WTC11 (cell line): ENCODE results near the gene MCOLN1. TPM values are rescaled to one million over a fixed set of nuclear protein-coding genes. Genes with fewer than 3 reads are reported as not detected.

ENCODE experiments used
- ATAC-seq: fragments of 200-7000 bp; cut with Tn5 transposase; 2 replicates; pipeline ENCODE4 v1.10.0; 2021; ENCODE audit warnings: mild to moderate bottlenecking, moderate library complexity
- CTCF ChIA-PET: fragments of 300-600 bp; sonication (Branson Sonifier 250); formaldehyde crosslinking; loops from one replicate; lab custom pipeline; 2021; ENCODE audit warnings: antibody characterized with exemption; lab: Charles Lee
- POLR2A ChIA-PET: fragments of 350-600 bp; sonication (Branson Sonifier 250); formaldehyde crosslinking; loops from one replicate; lab custom pipeline; 2021; ENCODE audit warnings: antibody characterized with exemption; lab: Charles Lee
- DNase-seq: peaks from one replicate; pipeline ENCODE4 v3.0.0; 2021; ENCODE audit warnings: low spot score
- H3K27ac Mint-ChIP-seq: 2 replicates; pipeline ENCODE4 v1.8.0; 2021; ENCODE audit warnings: mixed read lengths
- H3K27me3 Mint-ChIP-seq: 2 replicates; pipeline ENCODE4 v1.8.0; 2021; ENCODE audit warnings: low read depth, mild to moderate bottlenecking, moderate library complexity, mixed read lengths
- H3K36me3 Mint-ChIP-seq: 2 replicates; pipeline ENCODE4 v1.8.0; 2021; ENCODE audit warnings: mixed read lengths
- H3K4me1 Mint-ChIP-seq: 2 replicates; pipeline ENCODE4 v1.8.0; 2022; ENCODE audit warnings: mixed read lengths
- H3K4me3 Mint-ChIP-seq: 2 replicates; pipeline ENCODE4 v1.8.0; 2021; ENCODE audit warnings: mild to moderate bottlenecking, moderate library complexity, mixed read lengths
- H3K9me3 Mint-ChIP-seq: 2 replicates; pipeline ENCODE4 v1.8.0; 2021; ENCODE audit warnings: mixed read lengths
- ATF3 ChIP-seq: sonication (generic); formaldehyde crosslinking; conservative IDR thresholded peaks from 2 replicates; pipeline ENCODE4 v1.8.1; 2022; ENCODE audit warnings: mild to moderate bottlenecking, missing genetic modification reagents
- CBFB ChIP-seq: sonication (generic); formaldehyde crosslinking; IDR thresholded peaks from 2 replicates; pipeline ENCODE4 v1.8.1; 2022; ENCODE audit warnings: mild to moderate bottlenecking, low read depth, missing genetic modification reagents
- CREB1 ChIP-seq: sonication (generic); formaldehyde crosslinking; IDR thresholded peaks from 2 replicates; pipeline ENCODE4 v1.8.0; 2023; ENCODE audit warnings: mild to moderate bottlenecking, missing genetic modification reagents
- E2F1 ChIP-seq: sonication (generic); formaldehyde crosslinking; IDR thresholded peaks from 2 replicates; pipeline ENCODE4 v1.8.0; 2022; ENCODE audit warnings: mild to moderate bottlenecking, missing genetic modification reagents
- E2F4 ChIP-seq: sonication (generic); formaldehyde crosslinking; IDR thresholded peaks from 2 replicates; pipeline ENCODE4 v1.8.1; 2022; ENCODE audit warnings: low read depth, mild to moderate bottlenecking, moderate library complexity, missing genetic modification reagents, borderline replicate concordance
- FOXP1 ChIP-seq: sonication (generic); formaldehyde crosslinking; IDR thresholded peaks from 2 replicates; pipeline ENCODE4 v1.8.0; 2022; ENCODE audit warnings: missing genetic modification reagents, mild to moderate bottlenecking, moderate library complexity, borderline replicate concordance
- HMGXB4 ChIP-seq: sonication (generic); formaldehyde crosslinking; IDR thresholded peaks from 2 replicates; pipeline ENCODE4 v1.8.1; 2023; ENCODE audit warnings: mild to moderate bottlenecking, moderate library complexity, missing genetic modification reagents
- MYBL2 ChIP-seq: sonication (generic); formaldehyde crosslinking; IDR thresholded peaks from 2 replicates; pipeline ENCODE4 v1.8.1; 2023; ENCODE audit warnings: mild to moderate bottlenecking, moderate library complexity, missing genetic modification reagents
- NR2C2 ChIP-seq: sonication (generic); formaldehyde crosslinking; IDR thresholded peaks from 2 replicates; pipeline ENCODE4 v1.8.0; 2022; ENCODE audit warnings: mild to moderate bottlenecking, missing genetic modification reagents
- PREB ChIP-seq: sonication (generic); formaldehyde crosslinking; IDR thresholded peaks from 2 replicates; pipeline ENCODE4 v1.8.1; 2022; ENCODE audit warnings: mild to moderate bottlenecking, missing genetic modification reagents, moderate library complexity, borderline replicate concordance
- RELA ChIP-seq: sonication (generic); formaldehyde crosslinking; IDR thresholded peaks from 2 replicates; pipeline ENCODE4 v1.8.1; 2022; ENCODE audit warnings: missing genetic modification reagents, mild to moderate bottlenecking, borderline replicate concordance
- RORB ChIP-seq: fragments of 250-450 bp; sonication (Bioruptor Pico); IDR thresholded peaks from 2 replicates; pipeline ENCODE4 v1.9.0; 2021; ENCODE audit warnings: mild to moderate bottlenecking
- SMAD3 ChIP-seq: sonication (generic); formaldehyde crosslinking; IDR thresholded peaks from 2 replicates; pipeline ENCODE4 v1.8.0; 2022; ENCODE audit warnings: missing genetic modification reagents, mild to moderate bottlenecking, borderline replicate concordance
- SMAD4 ChIP-seq: sonication (generic); formaldehyde crosslinking; IDR thresholded peaks from 2 replicates; pipeline ENCODE4 v1.8.0; 2022; ENCODE audit warnings: mild to moderate bottlenecking, missing genetic modification reagents
- STAT6 ChIP-seq: sonication (generic); formaldehyde crosslinking; conservative IDR thresholded peaks from 2 replicates; pipeline ENCODE4 v1.8.1; 2023; ENCODE audit warnings: mild to moderate bottlenecking, low read depth, missing genetic modification reagents, moderate library complexity
- ZBTB21 ChIP-seq: sonication (generic); formaldehyde crosslinking; IDR thresholded peaks from 2 replicates; pipeline ENCODE4 v1.8.1; 2023; ENCODE audit warnings: mild to moderate bottlenecking, missing genetic modification reagents, borderline replicate concordance
- ZNF317 ChIP-seq: sonication (generic); formaldehyde crosslinking; IDR thresholded peaks from 2 replicates; pipeline ENCODE4 v1.8.1; 2023; ENCODE audit warnings: low read depth, mild to moderate bottlenecking, moderate library complexity, missing genetic modification reagents, borderline replicate concordance
- ZNF532 ChIP-seq: fragments of 250-450 bp; sonication (Bioruptor Pico); IDR thresholded peaks from 2 replicates; pipeline ENCODE4 v1.9.0; 2021; ENCODE audit warnings: mild to moderate bottlenecking, borderline replicate concordance
- ZNF671 ChIP-seq: fragments of 250-450 bp; sonication (Bioruptor Pico); IDR thresholded peaks from 2 replicates; pipeline ENCODE4 v1.8.0; 2021; ENCODE audit warnings: mild to moderate bottlenecking
- total RNA-seq: library from RNA; stranded (reverse); gene quantifications from 3 replicates; pipeline ENCODE4 v1.2.3, GENCODE V29; 2021

The MCOLN1 gene
- total RNA-seq, 1 experiment from 2014 or later = 19.7 TPM

GRCh38 chr19:7579182-7579581 is 56.8 kb downstream of the MCOLN1 start:
- TF ChIP-seq ZNF671 (no peak), ZNF317 (CRISPR knock-in tag) (no peak), MYBL2 (CRISPR knock-in tag) (no peak), RORB (CRISPR knock-in tag) (no peak), ZNF532 (no peak), HMGXB4 (CRISPR knock-in tag) (no peak), ZBTB21 (no peak), STAT6 (CRISPR knock-in tag) (no peak), ATF3 (CRISPR knock-in tag) (no peak), E2F4 (CRISPR knock-in tag) (no peak), FOXP1 (CRISPR knock-in tag) (no peak), CBFB (CRISPR knock-in tag) (no peak), SMAD4 (CRISPR knock-in tag) (no peak)
- Mint-ChIP-seq H3K36me3 (no peaks in the 10 kb centered on the region), H3K4me3 (no peak overlapping the region), H3K4me1 (no peaks in the 10 kb centered on the region), H3K27ac (no peak overlapping the region), H3K27me3 (peaks cover 27% of the 10 kb centered on the region), H3K9me3 (no peaks in the 10 kb centered on the region)
- ATAC-seq (no peak), DNase-seq (no peak)
- POLR2A ChIA-PET = no interaction called here
- CTCF ChIA-PET = interaction anchor here (1.0 to 12.1 kb wide), 2 partner anchors 11 to 101 kb away, joined by 4 to 73 read pairs; partner anchors contain the start of gene TRAPPC5

GRCh38 chr19:7582446-7582845 is 60.0 kb downstream of the MCOLN1 start:
- H3K4me3 Mint-ChIP-seq = no peak overlapping the region
- H3K4me1 Mint-ChIP-seq = no peaks in the 10 kb centered on the region
- DNase-seq (no peak), ATAC-seq (no peak; the same call in 1 of the 2 replicates)
- ChIA-PET CTCF (interaction anchor here (12.1 kb wide), 1 partner anchor 14 kb away, joined by 73 read pairs; no protein-coding TSS in a partner anchor), POLR2A (no interaction called here)
- H3K27ac Mint-ChIP-seq = no peak overlapping the region
- H3K27me3 Mint-ChIP-seq = peaks cover 24% of the 10 kb centered on the region
- no peaks in the 10 kb centered on the region for H3K36me3 Mint-ChIP-seq
- no peaks in the 10 kb centered on the region for H3K9me3 Mint-ChIP-seq
- TF ChIP-seq CREB1 (CRISPR knock-in tag) (no peak), CBFB (CRISPR knock-in tag) (no peak), STAT6 (CRISPR knock-in tag) (no peak), SMAD3 (CRISPR knock-in tag) (no peak), NR2C2 (no peak), E2F1 (CRISPR knock-in tag) (no peak), PREB (CRISPR knock-in tag) (no peak), RELA (CRISPR knock-in tag) (no peak), ZNF671 (no peak)
